HepG2 (cell line): Measurements from ENCODE around the gene SCN4B. TPM values are rescaled to one million over a fixed set of nuclear protein-coding genes. Genes with fewer than 3 reads are reported as not detected.

Experiments used
- CBX1 ChIP-seq: IDR thresholded peaks from one replicate; pipeline ENCODE4 v1.6.1; 2016; ENCODE audit warnings: antibody characterized with exemption, low read depth
- FLYWCH1 ChIP-seq: sonication (generic); formaldehyde crosslinking; IDR thresholded peaks from 2 replicates; pipeline ENCODE4 v1.8.1; 2023; ENCODE audit warnings: mild to moderate bottlenecking, missing genetic modification reagents
- GABPB1 ChIP-seq: IDR thresholded peaks from 2 replicates; pipeline ENCODE4 v1.6.1; 2016; ENCODE audit warnings: mild to moderate bottlenecking, missing genetic modification reagents, moderate library complexity, missing compliant biosample characterization
- JARID2 ChIP-seq: sonication (generic); formaldehyde crosslinking; IDR thresholded peaks from 2 replicates; pipeline ENCODE4 v1.8.1; 2023; ENCODE audit warnings: missing genetic modification reagents, inconsistent platforms; ENCODE audit not compliant: insufficient replicate concordance
- MNT ChIP-seq: fragments of 450-650 bp; IDR thresholded peaks from 2 replicates; pipeline ENCODE4 v1.6.1; 2016
- NCOR1 ChIP-seq: fragments of 200-600 bp; sonication (generic); IDR thresholded peaks from 2 replicates; pipeline ENCODE4 v1.7.0; 2017; ENCODE audit warnings: antibody characterized with exemption, low read length, borderline replicate concordance
- NFKB2 ChIP-seq: sonication (generic); formaldehyde crosslinking; IDR thresholded peaks from 2 replicates; pipeline ENCODE4 v1.4.0; 2020; ENCODE audit warnings: missing genetic modification reagents, borderline replicate concordance
- SMARCC2 ChIP-seq: fragments of 450-650 bp; IDR thresholded peaks from 2 replicates; pipeline ENCODE4 v1.6.1; 2017; ENCODE audit warnings: antibody characterized with exemption, mild to moderate bottlenecking
- SP5 ChIP-seq: IDR thresholded peaks from 2 replicates; pipeline ENCODE4 v1.6.1; 2016; ENCODE audit warnings: low read depth, borderline replicate concordance
- TOPORS ChIP-seq: sonication (generic); formaldehyde crosslinking; IDR thresholded peaks from 2 replicates; pipeline ENCODE4 v1.8.0; 2023; ENCODE audit warnings: mild to moderate bottlenecking, missing genetic modification reagents
- U2AF2 ChIP-seq: fragments of 200-400 bp; formaldehyde crosslinking; IDR thresholded peaks from 2 replicates; pipeline ENCODE4 v1.6.1; 2017; ENCODE audit warnings: low read depth, mild to moderate bottlenecking, low read length
- ZBTB7B ChIP-seq: sonication (generic); formaldehyde crosslinking; IDR thresholded peaks from 2 replicates; pipeline ENCODE4 v1.4.0; 2020; ENCODE audit warnings: missing genetic modification reagents
- ZNF609 ChIP-seq: sonication (generic); formaldehyde crosslinking; IDR thresholded peaks from 2 replicates; pipeline ENCODE4 v1.4.0; 2020; ENCODE audit warnings: mild to moderate bottlenecking, missing genetic modification reagents, borderline replicate concordance
- ZNF740 ChIP-seq: sonication (generic); formaldehyde crosslinking; IDR thresholded peaks from 2 replicates; pipeline ENCODE4 v1.4.0; 2020; ENCODE audit warnings: missing genetic modification reagents
- polyA plus RNA-seq, 8 experiments: library from polyadenylated mRNA; depleted of rRNA in 3 of 8; stranded (reverse) in 7 of 8; unstranded in 1 of 8; fragments of >200 nt; fragmentation: Illumina TruSeq in 4 of 8; extraction: Trizol in 4 of 8; gene quantifications; 2 replicates each; pipeline versions ENCODE4 v1.2.1 to v1.2.3, GENCODE V29; 2011 to 2016; ENCODE audit warnings: low read depth in 4 of 8, missing spikeins in 1 of 8, mixed read lengths in 1 of 8; ENCODE audit not compliant: insufficient read depth in 1 of 8
- total RNA-seq, 5 experiments: library from RNA; depleted of rRNA; stranded (reverse); fragments of >200 nt; fragmentation: Illumina TruSeq; extraction: Trizol; gene quantifications; 2 replicates each; pipeline ENCODE4 v1.2.3, GENCODE V29; 2016; ENCODE audit warnings: low read depth in 1 of 5
- TF ChIP-seq, protein P1 (sequence below): sonication (generic); formaldehyde crosslinking; IDR thresholded peaks from 2 replicates; pipeline ENCODE4 v1.5.1; 2020; ENCODE audit warnings: mild to moderate bottlenecking, missing genetic modification reagents, borderline replicate concordance
- TF ChIP-seq, protein P2 (sequence below): sonication (generic); formaldehyde crosslinking; IDR thresholded peaks from 2 replicates; pipeline ENCODE4 v1.4.0; 2020; ENCODE audit warnings: missing genetic modification reagents, borderline replicate concordance
- TF ChIP-seq, protein P3 (sequence below): sonication (generic); formaldehyde crosslinking; IDR thresholded peaks from 2 replicates; pipeline ENCODE4 v1.4.0; 2020; ENCODE audit warnings: low read depth, mild to moderate bottlenecking, missing genetic modification reagents

The SCN4B gene
- total and polyA plus RNA-seq, 2 of the 13 experiments (the other 11 are each of a cell fraction or from before 2014, with no cell fraction given), result 0.04 to 0.29 TPM

DNA sequence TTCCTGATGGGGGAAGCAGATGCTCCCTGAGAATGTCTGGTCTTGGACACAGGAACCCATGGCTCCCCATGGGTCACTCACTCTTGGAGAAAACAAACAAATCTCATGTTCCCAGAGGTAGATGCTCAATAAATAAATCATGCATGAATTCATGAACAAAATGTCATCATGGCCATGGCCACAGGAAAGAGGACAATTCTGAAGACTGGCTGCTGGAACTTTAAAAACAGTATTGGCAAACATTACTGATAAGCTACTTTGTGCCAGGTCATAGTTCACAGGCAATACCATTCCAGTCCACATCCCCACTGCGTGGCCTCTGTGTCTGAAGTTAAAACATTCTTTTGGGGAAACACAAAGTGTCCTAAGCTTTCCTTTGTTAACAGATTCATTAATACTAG is 56.7 kb downstream of the SCN4B start (continued):
- TF ChIP-seq, protein P1, sequence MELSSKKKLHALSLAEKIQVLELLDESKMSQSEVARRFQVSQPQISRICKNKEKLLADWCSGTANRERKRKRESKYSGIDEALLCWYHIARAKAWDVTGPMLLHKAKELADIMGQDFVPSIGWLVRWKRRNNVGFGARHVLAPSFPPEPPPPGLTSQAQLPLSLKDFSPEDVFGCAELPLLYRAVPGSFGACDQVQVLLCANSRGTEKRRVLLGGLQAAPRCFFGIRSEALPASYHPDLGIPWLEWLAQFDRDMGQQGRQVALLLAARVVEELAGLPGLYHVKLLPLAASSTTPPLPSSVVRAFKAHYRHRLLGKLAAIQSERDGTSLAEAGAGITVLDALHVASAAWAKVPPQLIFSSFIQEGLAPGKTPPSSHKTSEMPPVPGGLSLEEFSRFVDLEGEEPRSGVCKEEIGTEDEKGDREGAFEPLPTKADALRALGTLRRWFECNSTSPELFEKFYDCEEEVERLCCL, result no peak
- no peak for TF ChIP-seq U2AF2
- TF ChIP-seq GABPB1 (CRISPR knock-in tag), result no peak
- TF ChIP-seq JARID2 (CRISPR knock-in tag), result no peak
- peak; percentile 53; the same call in 1 of the 2 replicates for TF ChIP-seq ZBTB7B (CRISPR knock-in tag)
- TF ChIP-seq FLYWCH1 (CRISPR knock-in tag), result no peak
- no peak for TF ChIP-seq MNT
- TF ChIP-seq CBX1, result no peak
- no peak for TF ChIP-seq SMARCC2
- TF ChIP-seq NCOR1, result peak; percentile 38; the same call in 1 of the 2 replicates
- no peak for TF ChIP-seq NFKB2 (CRISPR knock-in tag)
- TF ChIP-seq ZNF609 (CRISPR knock-in tag), result peak; percentile 80; the same call in 1 of the 2 replicates
- TF ChIP-seq ZNF740 (CRISPR knock-in tag), result no peak
- TF ChIP-seq, protein P2, sequence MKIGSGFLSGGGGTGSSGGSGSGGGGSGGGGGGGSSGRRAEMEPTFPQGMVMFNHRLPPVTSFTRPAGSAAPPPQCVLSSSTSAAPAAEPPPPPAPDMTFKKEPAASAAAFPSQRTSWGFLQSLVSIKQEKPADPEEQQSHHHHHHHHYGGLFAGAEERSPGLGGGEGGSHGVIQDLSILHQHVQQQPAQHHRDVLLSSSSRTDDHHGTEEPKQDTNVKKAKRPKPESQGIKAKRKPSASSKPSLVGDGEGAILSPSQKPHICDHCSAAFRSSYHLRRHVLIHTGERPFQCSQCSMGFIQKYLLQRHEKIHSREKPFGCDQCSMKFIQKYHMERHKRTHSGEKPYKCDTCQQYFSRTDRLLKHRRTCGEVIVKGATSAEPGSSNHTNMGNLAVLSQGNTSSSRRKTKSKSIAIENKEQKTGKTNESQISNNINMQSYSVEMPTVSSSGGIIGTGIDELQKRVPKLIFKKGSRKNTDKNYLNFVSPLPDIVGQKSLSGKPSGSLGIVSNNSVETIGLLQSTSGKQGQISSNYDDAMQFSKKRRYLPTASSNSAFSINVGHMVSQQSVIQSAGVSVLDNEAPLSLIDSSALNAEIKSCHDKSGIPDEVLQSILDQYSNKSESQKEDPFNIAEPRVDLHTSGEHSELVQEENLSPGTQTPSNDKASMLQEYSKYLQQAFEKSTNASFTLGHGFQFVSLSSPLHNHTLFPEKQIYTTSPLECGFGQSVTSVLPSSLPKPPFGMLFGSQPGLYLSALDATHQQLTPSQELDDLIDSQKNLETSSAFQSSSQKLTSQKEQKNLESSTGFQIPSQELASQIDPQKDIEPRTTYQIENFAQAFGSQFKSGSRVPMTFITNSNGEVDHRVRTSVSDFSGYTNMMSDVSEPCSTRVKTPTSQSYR (CRISPR knock-in tag), result no peak
- TF ChIP-seq, protein P3, sequence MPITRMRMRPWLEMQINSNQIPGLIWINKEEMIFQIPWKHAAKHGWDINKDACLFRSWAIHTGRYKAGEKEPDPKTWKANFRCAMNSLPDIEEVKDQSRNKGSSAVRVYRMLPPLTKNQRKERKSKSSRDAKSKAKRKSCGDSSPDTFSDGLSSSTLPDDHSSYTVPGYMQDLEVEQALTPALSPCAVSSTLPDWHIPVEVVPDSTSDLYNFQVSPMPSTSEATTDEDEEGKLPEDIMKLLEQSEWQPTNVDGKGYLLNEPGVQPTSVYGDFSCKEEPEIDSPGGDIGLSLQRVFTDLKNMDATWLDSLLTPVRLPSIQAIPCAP (CRISPR knock-in tag), result no peak
- TF ChIP-seq TOPORS (CRISPR knock-in tag), result no peak
- peak; percentile 39; the same call in 1 of the 2 replicates for TF ChIP-seq SP5 (CRISPR knock-in tag)
